HG02610 (cell line): Measurements from ENCODE around the gene C19orf81.

ENCODE experiments used
- ATAC-seq: cut with Tn5 transposase; IDR thresholded peaks from one replicate; pipeline ENCODE4 v1.9.1; 2021; ENCODE audit warnings: mild to moderate bottlenecking, moderate library complexity; ENCODE audit not compliant: unreplicated experiment

C19orf81 gene

GRCh38 chr19:50708179-50708879 lies 59.1 kb downstream of the C19orf81 start:
- ATAC-seq, result no peak
